Neural cell (in vitro differentiated cells): ENCODE measurements around the gene SUN1.

ENCODE experiments used
- CTCF ChIP-seq: fragments of 450-650 bp; IDR thresholded peaks from 2 replicates; pipeline ENCODE4 v1.5.1; 2014; ENCODE audit warnings: antibody characterized with exemption, mild to moderate bottlenecking, moderate library complexity; ENCODE audit not compliant: poor library complexity, severe bottlenecking
- EZH2 ChIP-seq: fragments of 200-600, 300-800 bp; shearing (Covaris generic), sonication (generic); IDR thresholded peaks from 2 replicates; pipeline ENCODE4 v1.6.1; 2014; ENCODE audit warnings: antibody characterized with exemption, low read length, borderline replicate concordance, mild to moderate bottlenecking; ENCODE audit not compliant: insufficient read depth, poor library complexity, severe bottlenecking
- POLR2AphosphoS5 ChIP-seq: IDR thresholded peaks from 2 replicates; pipeline ENCODE4 v1.6.1; 2012

GRCh38 chr7:911791-912480 lies 79.7 kb downstream of the SUN1 start:
- TF ChIP-seq CTCF (no peak), POLR2AphosphoS5 (no peak), EZH2 (no peak)
